ENCODE data around the gene IRAK2. TPM values are rescaled to one million over a fixed set of nuclear protein-coding genes. Genes with fewer than 3 reads are reported as not detected.

IRAK2 gene
- total and polyA plus RNA-seq, 3 donors from 2014 or later: 2.1 to 3.8 (median 3.7) TPM

GRCh38 chr3:10242182-10243065, 77.7 kb downstream of the IRAK2 start:
- H3K4me1 ChIP-seq: no peaks in the 10 kb centered on the region
- H3K4me3 ChIP-seq: no peak overlapping the region
- TF ChIP-seq CTCF (IDR thresholded peaks at IDR 0.05) (no peak), POLR2A (IDR thresholded peaks at IDR 0.05) (no peak)
- H3K36me3 ChIP-seq (ENCODE audit: low read depth, missing control alignments): no peaks in the 10 kb centered on the region
- intact Hi-C loops (cut with DNase I; ENCODE audit: low total_unique reads): no loop called here
- 77 to 83% methylated on average over 7 of the region's 7 CpGs for WGBS, 2 donors
- no peaks in the 10 kb centered on the region for H3K9me3 ChIP-seq
- H3K27me3 ChIP-seq: no peaks in the 10 kb centered on the region
- no peak for DNase-seq
- no peak overlapping the region for H3K27ac ChIP-seq

- WGBS, 2 donors: 61 to 64% methylated on average over 3 of the region's 3 CpGs
- no peaks in the 10 kb centered on the region for H3K27me3 ChIP-seq
- no peak for TF ChIP-seq POLR2A (IDR thresholded peaks at IDR 0.05)
- TF ChIP-seq CTCF (IDR thresholded peaks at IDR 0.05): no peak
- no peak overlapping the region for H3K4me3 ChIP-seq
- peaks cover under 1% of the 10 kb centered on the region for H3K4me1 ChIP-seq
- no peaks in the 10 kb centered on the region for H3K36me3 ChIP-seq (ENCODE audit: low read depth, missing control alignments)
- intact Hi-C loops (cut with DNase I; ENCODE audit: low total_unique reads): no loop called here
- H3K9me3 ChIP-seq: no peaks in the 10 kb centered on the region
- DNase-seq: no peak
- no peak overlapping the region for H3K27ac ChIP-seq
Measured at GRCh38 chr3:10244009-10244408, 79.3 kb downstream of the IRAK2 start.

- no peaks in the 10 kb centered on the region for H3K9me3 ChIP-seq
- no peak for DNase-seq
- no peak overlapping the region for H3K27ac ChIP-seq
- H3K4me1 ChIP-seq: peaks cover 11% of the 10 kb centered on the region
- intact Hi-C loops (cut with DNase I; ENCODE audit: low total_unique reads): no loop called here
- TF ChIP-seq POLR2A (IDR thresholded peaks at IDR 0.05): no peak
- no peak overlapping the region for H3K4me3 ChIP-seq
- no peaks in the 10 kb centered on the region for H3K36me3 ChIP-seq (ENCODE audit: low read depth, missing control alignments)
- WGBS, 2 donors: 88% methylated on average over 6 of the region's 6 CpGs
- no peaks in the 10 kb centered on the region for H3K27me3 ChIP-seq
Measured at GRCh38 chr3:10245081-10245712, 80.5 kb downstream of the IRAK2 start.

GRCh38 chr3:10247679-10248183, 83.0 kb downstream of the IRAK2 start:
- H3K36me3 ChIP-seq (ENCODE audit: low read depth, missing control alignments): no peaks in the 10 kb centered on the region
- no peaks in the 10 kb centered on the region for H3K9me3 ChIP-seq
- H3K4me3 ChIP-seq: peak overlapping the region; percentile 65 to 85
- peak overlapping the region in 1 of 2 donors; percentile 90 for H3K27ac ChIP-seq
- peaks cover 11% of the 10 kb centered on the region for H3K4me1 ChIP-seq
- intact Hi-C loops (cut with DNase I; ENCODE audit: low total_unique reads): no loop called here
- no peak for DNase-seq
- H3K27me3 ChIP-seq: no peaks in the 10 kb centered on the region
- WGBS, 2 donors: 11 to 14% methylated on average over 14 of the region's 14 CpGs
- TF ChIP-seq POLR2A (IDR thresholded peaks at IDR 0.05) (no peak), CTCF (IDR thresholded peaks at IDR 0.05) (no peak)
